DMS79 (cell line): ENCODE results near the gene GAB3.

ENCODE experiments used
- DNase-seq: peaks from one replicate; lab custom pipeline; 2025; lab: John Stamatoyannopoulos, UW

The GAB3 gene

GRCh38 chrX:154750301-154751202, at the start of gene GAB3:
GAB3 (minus strand) TSS chrX:154751077; CDS start chrX:154751025, 52 bp downstream.
- DNase-seq, result no peak

DNA sequence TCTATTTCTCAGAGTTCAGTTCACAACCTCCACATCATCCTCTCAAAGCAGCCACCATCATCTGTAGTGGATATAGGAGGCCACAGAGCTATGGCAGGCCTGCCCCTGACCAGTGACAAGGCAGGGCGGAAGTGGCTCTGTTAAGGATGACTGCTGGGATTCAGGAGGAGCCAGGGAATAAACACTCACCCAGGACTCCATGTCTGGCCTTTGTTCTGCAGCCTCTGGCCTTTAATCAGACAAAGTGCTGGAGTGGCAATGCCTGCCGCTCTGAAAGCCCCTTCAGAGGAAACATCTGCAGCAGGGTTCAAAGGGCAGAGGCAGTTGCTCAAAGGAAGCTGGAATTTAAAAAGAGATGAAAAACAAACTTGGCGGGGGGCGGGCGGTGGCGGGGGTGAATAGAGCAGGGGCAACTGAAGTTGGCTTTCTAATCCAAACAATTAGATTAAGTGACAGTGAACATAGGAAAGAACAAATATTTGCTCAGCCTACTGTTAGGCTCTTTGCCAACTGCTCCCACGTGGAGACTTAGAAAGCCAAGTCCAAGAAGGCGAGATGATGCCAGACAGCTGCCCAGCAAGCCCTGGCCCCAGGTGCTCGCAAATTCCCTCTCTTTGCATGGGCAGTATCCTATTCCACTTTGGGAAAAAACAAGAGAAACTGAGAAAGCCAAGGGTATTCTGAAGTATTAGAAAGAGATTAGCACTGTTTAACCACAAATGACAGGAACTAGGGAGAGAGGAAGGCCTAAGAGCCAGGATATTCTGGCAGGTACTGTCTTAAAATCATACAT, 48.9 kb upstream of the GAB3 start:
- DNase-seq, result peak; percentile 83

DNA sequence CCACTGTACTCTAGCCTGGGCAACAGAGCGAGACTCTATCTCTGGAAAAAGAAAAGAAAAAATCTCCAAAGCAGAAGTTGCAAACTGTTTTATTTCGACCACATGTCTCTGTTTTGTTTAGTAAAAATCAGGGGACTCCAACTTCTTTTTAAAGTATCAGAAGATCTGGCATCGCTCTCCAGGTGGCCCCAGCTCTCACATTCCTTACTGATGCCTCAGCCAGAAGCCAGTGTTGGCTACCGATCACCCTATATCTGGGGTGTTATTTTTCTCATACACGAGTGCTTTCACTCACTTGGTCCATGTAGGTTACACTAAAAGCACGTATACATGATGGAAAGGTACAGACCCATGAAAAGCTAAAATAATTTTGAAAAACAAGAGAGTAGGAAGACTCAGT, 46.1 kb upstream of the GAB3 start:
- no peak for DNase-seq

DNA sequence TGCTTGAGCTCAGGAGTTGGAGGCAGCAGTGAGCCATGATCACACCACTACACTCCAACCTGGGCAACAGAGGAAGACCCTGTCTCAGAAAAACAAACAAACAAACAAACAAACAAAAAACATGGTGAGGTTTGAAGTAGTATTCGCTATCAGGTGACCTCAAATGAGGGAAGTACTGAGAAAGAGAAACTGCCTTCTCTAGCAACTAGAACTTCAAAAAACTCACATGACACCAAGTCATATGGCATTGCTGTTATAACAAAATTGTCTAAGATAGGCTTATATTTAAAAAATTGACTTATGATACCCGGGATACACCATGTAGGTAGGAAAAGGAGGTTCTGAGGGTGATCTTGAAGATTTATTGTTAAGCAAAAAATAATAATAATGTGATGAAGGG, 44.1 kb upstream of the GAB3 start:
- no peak for DNase-seq

DNA sequence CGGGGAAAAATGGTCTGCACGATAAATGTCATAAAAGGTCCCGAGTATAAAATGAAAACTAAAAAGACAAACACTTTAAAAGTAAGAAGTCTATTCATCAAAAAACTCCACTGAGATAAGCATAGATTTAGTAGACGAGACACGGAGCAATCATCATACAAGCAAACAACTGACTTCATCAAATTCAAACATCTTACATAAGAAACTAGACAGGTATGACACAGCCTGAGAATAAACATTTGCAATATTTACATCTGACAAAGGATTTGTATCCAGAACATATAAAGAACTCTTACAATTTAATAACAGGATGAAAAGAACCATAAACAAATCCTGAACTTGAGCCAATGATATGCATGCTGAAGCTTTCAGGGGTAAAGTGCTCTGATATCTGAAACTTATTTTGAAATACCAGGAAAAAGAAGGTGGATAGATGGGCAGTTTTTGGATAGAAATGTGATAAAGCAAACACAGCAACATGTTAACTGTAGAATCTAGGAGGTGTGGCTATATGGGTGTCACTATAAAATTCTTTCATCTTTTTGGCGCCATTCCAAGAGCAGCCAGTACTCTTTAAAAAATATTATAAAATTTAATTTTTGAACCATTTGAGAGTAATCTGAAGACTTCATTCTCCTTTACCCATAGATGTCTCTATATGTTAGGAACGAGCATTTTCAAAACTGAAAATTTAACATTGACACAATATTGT, 42.4 kb upstream of the GAB3 start:
- no peak for DNase-seq

DNA sequence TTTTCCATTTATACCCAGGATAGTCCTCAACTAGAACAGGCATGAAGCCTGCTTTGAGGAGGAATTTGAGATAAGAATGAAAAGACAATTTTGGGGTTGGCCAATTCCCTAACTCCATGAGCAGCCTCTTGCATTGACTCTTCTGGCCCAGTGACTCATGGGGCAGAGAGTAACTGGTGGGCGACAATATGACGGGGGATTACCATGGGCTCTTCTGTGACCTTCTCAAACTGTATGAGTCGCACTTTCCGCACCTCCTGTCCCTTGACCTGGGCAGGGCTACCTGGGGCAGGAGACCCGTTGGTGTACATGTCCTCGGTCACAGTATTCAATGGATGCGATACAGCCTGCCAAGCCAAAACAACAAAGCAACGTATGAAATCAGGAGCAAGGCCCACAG, 41.1 kb upstream of the GAB3 start:
- no peak for DNase-seq

- DNase-seq, result no peak
Observed at GRCh38 chrX:154791467-154791866, 40.6 kb upstream of the GAB3 start.

GRCh38 chrX:154785716-154786115, 34.8 kb upstream of the GAB3 start:
- no peak for DNase-seq

DNA sequence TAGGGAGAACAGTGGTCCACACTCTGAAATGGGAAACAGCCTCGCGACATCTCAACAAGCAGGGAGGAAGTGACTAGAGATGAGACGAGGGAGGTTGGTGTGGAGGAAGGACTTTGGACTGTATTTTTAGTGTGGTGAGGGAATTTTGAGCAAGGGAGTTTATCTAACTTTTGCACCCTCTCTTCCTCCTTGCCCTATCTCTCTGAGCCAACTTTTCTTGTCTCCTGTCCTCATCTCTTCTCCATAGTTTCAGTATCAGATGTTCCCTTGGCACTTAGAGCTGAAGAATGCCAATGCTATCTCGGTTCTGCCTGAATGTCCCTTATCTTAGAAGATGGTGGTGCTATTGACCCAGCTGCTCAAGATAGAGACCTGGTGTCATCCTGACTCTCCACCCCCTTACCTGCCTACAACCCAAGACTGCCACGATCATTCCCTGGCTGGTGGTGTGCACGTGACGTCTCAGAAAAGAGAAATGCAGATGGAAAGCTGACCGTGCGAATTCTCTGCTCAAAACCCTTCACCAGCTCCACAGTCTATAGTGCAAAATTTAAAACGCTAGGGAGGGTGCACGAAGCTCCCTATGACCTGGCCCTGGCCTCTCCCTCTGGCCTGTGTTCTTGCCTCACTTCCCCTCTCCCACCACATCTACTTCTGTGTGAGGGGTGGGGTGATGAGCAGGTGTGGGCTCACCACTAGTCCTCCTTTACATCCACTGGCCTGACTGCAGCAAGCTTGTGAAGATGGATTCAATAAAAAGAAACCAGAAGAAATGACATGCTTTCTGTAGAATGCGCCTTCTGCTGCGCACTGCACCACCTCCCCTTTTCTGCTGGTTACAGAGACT, 33.5 kb upstream of the GAB3 start:
- no peak for DNase-seq

DNA sequence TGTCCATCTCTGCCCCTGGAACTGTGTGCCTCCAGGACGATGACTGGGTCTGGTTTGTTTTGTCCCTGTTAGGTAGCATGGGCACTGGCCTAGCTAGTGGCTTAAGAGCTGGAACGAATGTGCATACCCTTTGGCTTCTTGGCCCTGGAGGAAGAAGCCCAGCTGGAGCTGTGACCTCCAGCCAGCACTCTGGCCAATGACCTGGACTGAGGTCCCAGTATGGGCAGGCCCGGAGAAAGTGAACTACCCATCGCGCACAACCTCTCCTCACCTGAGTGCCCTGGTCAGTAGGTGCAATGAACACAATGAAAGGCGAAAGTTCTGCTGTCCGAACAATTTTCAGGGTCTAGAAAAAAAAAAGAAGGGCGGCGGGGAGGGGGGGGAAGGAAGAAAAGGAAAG, 30.1 kb upstream of the GAB3 start:
- no peak for DNase-seq

GRCh38 chrX:154779261-154779660, 28.4 kb upstream of the GAB3 start:
- no peak for DNase-seq

GRCh38 chrX:154776753-154777152, 25.9 kb upstream of the GAB3 start:
- DNase-seq, result no peak

GRCh38 chrX:154775419-154776349, 24.8 kb upstream of the GAB3 start:
- no peak for DNase-seq

- DNase-seq, result no peak
Observed at GRCh38 chrX:154774622-154775021, 23.7 kb upstream of the GAB3 start.

- peak; percentile 88 for DNase-seq
Observed at GRCh38 chrX:154762537-154763296, 11.8 kb upstream of the GAB3 start, which contains the start of gene DKC1. DKC1 (plus strand) TSS chrX:154762864; CDS start chrX:154762966, 102 bp downstream.

DNA sequence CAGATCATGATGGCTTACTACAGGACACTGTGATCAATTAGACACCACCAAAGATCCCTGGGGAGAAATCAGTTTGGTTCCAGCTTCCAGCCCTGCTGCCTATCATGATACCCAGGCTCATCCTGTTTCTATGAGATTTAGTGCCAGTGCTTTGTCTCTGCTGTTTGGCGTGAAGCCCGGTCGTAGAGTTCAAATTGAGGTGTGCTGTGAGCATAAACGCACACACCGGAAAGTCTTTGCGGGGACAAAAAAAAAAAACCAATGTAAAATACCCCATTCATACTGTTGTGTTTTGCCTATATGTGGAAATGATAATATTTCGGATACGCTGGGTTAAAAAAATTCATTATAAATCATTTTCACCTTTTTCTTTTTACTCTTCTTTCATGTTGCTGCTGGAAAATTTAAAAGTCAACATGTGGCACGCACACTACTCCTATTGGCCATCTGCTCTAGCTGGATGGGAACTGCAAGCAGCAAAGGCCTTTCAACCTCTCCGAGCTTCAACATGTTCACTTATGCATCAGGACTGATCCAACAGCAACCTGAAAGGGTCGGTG, 11.2 kb upstream of the GAB3 start:
- no peak for DNase-seq

- DNase-seq, result no peak
Observed at GRCh38 chrX:154758696-154759095, 7.8 kb upstream of the GAB3 start.

DNA sequence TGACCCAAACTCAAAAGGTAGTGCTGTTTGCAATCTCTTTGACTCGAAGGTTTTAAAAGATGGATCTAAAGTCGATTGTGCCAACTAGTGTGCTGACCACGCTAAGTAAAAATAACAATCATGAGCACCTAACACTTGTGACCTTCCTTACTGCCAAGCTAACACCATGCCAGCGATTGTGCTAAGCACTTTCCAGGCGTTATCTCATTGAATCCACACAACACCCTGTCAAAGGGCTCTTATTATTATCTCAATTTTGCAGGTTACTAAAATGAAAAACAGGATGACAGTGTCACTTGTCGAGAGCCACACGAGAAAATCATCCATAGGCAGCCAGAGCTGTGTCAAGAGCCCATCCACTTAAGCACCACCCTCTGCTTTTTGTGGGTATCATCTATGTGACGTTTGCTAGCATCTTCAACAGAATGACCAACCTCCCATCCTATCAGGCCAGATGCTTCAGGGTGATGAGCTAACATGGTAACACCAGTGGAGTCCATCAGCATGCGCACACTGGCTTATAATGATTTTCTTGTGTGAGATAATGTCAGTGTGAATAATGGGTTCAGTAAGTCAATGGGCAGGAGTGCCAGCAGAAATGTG, 893 bp upstream of the GAB3 start:
- no peak for DNase-seq

DNA sequence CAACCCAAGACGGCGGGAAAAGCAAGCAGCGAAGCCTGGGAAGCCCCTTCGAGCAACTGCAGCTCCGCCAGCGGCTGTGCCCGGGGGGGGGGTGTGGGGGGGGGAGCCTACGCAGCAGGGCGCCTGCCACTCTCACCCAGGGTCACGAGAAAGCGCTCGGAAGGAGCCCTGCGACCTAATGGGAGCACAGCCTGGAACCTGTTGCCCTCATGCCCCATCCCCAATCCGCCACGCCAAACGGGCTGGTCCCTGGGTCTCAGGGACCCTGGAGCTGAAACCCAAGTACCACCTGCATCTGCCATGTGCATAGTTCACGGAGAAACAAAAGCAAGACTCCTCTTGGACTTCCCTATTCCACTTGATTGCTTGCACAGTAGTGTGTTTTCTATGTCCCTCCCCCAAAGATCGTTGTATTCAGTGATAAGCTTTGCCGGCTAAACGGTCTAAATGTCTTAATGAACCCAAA, 359 bp upstream of the GAB3 start:
- DNase-seq, result no peak
